NCI-H2196 (cell line): ENCODE measurements around the gene TPSG1.
"Not testable (repeated sequence)": the region's sequence is repeated elsewhere in the genome, so short reads cannot be mapped to it uniquely, and the experiment has no call there.

Experiments used
- DNase-seq: peaks from one replicate; lab custom pipeline; 2025; ENCODE audit not compliant: unreplicated experiment; lab: John Stamatoyannopoulos, UW

The TPSG1 gene

GRCh38 chr16:1198671-1199346, 26.3 kb downstream of the TPSG1 start:
- not testable (repeated sequence) for DNase-seq

GRCh38 chr16:1198194-1198593, 26.9 kb downstream of the TPSG1 start:
- DNase-seq = no peak

- peak; percentile 37 for DNase-seq
Measured at GRCh38 chr16:1197237-1197866, 27.7 kb downstream of the TPSG1 start.

DNA sequence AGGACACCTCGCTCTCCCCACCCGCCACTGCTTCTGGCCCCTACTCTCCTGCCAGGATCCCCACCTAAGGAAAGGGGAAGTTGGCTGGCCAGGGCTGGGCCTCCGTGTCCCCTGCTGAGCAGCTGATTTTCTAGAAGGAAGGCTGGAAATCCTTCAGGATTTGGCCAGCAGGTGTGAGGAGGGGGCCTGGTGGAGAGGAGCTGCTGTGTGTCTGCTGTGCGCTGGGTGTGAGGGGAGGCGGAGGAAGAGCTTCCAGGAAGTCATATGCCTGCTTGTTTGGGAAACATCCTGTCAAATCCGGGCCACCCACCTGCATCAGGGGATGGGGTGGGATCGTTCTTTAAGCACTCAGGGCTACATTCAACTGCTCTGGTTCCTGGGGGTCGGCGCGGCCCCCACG, 28.6 kb downstream of the TPSG1 start:
- DNase-seq = no peak

DNA sequence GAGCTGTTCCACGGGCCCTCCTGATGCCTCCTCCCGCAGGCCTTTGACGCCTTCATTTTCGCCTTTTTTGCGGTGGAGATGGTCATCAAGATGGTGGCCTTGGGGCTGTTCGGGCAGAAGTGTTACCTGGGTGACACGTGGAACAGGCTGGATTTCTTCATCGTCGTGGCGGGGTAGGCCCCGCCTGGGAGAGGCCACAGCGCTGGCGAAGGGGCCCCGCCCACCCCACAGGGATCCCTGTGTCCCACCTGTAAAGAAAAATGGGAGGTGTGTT, 29.7 kb downstream of the TPSG1 start:
- no peak for DNase-seq

DNA sequence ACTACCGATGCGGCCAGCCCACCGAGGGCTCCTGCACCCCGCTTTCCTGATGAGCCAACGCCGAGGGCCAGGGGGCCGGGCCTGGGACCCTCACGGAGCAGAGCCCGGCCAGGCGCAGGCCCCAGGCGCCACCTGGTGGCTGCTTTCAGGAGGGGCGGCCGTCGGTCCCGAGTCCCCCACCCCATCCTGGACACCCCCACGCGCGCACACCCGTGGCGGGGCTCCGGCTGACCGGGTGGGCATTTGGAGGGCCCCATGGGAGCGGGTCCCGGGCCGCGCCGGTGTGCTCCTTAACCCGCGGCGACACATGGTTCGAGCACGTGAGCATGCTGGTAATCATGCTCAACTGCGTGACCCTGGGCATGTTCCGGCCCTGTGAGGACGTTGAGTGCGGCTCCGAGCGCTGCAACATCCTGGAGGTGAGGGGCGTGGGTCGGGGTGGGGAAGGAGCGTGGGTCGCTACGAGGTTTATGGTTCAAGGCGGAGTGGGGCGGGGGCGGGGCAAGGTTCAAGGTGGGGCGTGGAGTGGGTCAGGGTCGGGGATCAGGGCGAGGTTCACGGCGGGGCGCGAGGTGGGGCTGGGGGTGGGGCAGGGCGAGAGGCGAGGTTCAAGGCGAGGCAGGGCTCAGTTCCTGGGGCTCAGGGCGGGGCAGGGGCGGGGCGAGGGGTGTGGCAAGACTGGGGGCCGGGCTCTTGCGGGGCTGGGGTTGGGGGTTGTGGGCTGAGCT, 30.2 kb downstream of the TPSG1 start:
- peak; percentile 7 for DNase-seq

DNA sequence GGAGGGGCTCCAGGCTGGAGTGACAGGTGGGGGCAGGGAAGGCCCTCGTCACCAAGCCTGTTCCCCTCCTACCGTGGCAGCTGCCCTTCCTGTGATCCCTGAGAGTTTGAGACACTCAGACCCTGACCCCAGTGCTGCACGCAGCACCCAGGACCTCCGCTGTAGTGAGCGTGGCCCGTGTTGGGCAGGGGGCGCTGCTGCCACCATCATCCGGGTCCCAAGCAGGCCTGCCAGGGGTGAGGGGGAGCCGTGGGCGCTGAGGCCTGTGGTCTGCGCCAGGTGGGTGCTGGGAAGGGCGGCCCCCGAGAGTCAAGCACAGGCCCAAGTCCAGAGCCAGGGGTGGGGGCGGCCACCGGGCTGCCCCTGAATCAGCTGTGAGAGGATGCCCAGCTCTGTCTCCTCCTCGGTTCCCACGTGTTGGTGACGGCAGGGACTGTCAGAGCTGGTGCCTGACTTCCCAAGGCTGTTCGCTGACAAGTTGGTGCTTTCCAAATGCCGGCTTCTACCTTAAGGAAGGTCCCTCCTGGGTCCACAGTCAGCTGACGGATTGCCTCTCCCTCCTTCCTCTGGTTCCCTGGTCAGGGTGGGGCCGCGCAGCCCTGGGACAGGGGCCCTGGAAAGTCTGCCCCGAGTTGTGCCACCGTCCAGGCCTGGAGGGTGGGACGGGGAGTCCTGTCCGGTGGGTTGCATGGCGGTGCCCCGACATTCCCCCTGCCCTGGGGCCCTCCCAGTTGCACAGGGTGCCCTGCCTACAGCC, 31.1 kb downstream of the TPSG1 start:
- no peak for DNase-seq

DNA sequence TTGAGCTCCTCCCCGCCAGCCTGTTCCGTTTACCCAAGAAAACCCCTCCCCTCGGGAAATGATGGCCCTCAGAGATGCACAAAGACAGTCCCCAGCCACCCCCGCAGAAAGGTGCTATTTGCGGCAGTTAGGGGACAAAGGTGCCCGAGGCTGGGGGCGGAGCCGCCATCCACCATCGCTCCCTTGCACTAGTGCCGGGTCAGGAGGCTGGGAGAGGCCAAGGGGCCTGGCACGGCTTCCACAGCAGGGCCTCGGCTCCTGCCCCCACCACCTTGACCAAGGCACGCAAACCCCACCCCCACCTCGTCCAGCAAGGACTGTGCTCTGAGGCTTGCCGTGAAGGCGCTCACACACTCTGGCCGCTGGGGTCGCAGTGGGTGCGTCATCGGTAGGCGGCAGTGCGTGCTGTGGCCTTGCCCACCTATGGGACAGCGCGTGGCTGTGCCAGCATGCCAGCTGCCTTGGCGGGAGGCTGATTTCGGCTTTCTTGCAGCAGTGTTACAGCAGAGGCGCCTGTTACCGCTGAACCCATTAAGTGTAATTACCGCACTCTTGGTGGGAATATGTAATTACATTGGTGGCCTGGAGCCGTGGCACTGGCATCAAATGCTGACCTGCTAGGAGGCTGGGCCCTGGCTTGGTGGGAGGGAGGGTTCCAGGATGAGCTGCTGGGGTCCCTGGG, 31.8 kb downstream of the TPSG1 start:
- peak; percentile 93 for DNase-seq

DNA sequence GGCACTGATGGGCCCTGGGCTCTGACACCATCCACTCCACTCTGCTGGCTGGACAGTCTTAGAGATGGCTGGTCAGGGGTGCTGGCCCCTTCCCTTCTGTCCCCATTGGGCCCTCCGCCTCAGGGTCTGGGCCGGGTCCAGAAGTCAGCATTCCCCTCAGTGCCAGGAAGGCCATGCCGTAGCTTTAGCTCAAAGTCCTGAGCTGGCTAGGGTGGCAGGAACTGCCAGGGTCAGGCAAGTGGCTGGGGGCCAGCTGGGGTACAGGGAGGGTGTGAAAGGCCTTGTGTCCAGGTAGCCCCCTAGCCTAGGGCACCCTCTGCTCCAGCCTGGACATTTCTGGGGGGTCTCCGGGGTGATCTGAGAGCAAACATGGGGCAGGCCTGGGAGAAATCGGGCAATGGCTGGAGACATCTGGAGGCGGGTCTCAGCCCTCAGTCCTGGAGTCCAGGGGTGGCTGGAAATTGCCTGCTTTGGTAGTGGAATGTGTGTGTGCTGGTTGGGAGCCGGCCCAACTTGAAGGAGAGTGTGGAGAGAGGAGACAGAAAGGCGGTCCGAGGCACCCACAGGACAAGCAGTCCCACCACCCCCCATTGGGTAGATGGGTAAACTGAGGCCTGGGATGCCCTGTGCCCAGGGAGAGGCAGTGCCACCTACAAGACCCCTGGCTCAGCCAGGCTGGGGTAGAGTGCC, 32.5 kb downstream of the TPSG1 start:
- no peak for DNase-seq

- not testable (repeated sequence) for DNase-seq
Measured at GRCh38 chr16:1190789-1191188, 34.3 kb downstream of the TPSG1 start.

DNA sequence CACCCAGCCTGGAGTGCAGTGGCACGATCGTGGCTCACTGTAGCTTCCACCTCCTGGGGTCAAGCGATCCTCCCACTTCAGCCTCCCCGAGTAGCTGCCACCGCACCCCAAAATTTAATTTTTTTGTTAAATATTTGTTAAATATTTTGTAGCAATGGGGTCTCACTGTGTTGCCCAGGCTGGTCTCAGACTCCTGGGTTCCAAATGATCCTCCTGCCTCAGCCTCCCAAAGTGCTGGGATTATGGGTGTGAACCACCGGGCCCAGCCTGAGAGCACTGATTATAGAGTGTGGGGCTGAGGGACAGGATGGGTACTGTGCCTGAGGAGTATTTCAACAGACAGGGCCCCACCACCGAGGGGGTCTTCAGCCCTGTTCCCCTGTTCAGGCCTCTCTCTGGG, 35.6 kb downstream of the TPSG1 start:
- no peak for DNase-seq

- DNase-seq = no peak
Measured at GRCh38 chr16:1188432-1189189, 36.5 kb downstream of the TPSG1 start.

GRCh38 chr16:1185460-1186207, 39.4 kb downstream of the TPSG1 start:
- not testable (repeated sequence) for DNase-seq

- DNase-seq = no peak
Measured at GRCh38 chr16:1184980-1185379, 40.1 kb downstream of the TPSG1 start.

DNA sequence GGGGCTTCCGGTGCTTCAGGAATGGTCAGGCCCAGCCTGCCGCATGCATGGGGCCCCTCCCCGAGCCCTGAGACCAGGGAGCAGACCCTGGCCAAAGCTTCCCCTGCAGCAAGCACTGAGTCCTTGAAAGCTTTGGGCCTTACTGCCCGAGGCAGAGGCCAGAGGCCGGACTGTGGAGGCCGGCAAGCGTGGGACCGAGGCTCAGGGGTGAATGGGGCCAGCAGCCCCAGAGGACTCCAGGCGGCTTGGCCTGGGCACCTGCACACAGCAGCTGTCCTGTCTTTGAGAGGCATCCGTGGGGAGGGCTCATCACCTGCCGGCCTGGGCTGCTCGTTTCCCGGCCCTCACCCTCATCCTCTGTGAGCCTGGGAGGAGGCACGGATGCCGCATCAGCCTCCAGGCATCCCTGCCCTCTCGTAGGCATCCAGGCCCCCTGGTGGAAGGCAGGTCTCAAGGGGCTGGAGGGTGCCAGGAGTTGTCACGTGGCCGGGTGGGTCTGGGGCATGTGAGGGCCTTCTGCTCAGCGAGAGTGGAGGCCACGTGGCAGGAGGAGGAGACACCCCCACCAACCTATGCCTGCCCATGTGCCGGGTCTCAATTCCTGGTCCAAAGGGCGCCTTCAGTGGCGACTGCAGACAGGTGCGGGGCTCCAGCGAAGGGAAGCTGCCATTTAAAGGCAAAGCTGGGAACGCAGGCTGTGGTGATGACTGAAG, 40.8 kb downstream of the TPSG1 start:
- peak; percentile 31 for DNase-seq

DNA sequence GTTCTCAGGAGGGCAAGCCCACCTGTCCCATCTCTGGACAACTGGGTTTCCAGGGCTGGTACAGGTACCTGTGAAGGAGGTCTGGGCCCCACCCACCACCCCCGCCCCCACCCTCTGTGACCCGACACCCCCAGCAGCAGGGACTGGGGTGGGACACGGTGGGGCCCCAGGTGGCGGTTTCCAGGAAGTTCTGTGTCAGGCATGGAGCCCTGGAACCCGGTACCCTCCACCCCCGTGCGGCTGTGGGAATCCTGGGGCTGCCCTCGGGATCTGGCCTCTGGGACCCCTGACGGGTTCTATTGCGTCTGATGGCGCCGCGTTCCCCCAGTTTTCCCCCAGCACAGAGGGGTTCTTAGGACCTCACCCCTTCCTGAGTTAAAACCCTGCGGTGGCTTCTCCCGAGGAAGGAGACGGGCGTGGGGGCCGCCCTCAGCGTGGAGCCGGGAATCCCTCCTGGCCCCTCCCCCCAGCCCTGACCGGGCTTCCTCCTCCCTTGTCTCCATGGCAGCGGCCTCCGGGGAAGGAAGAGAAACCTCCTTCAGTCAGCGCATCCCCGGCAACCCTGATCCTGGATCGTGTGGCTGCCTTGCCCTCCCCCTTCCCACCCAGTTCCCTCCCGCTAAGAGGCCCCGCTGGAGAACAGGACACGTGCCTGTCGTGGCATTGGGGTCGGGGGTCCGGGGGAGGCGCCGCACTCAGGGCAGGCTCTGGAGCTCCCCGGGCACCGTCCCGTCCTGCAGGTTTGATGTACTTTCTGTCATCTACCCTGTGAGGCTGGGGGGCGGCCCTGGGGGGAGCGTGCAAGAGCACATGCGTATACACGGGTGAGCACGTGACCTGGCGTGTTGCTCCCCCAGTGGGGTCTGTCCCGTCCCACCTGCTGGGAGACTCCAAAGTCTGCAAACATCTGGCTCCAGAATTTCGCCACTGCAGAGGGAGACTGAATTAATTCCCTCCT, 41.8 kb downstream of the TPSG1 start:
- DNase-seq = peak; percentile 81

DNA sequence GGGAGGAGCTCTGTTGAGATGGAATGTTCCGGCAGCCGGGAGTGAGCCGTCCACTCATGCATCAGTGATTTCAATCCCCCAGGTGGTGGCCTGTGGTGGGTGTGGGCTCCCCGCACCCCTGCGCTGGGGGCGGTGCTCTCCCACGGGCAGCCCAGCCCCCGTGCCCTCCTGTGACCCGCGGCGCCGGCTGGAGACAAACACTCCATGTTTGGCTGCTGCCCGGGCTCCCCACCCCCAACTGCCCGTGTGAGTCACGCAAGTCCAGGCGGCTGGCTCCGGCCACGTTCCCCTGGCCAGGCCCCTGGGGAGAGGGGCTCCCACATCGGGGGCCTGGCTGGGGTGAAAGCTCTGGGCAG, 42.8 kb downstream of the TPSG1 start:
- DNase-seq = peak; percentile 63
